Fibroblast of lung (primary cell): ENCODE results near the gene TUSC7. TPM values are rescaled to one million over a fixed set of nuclear protein-coding genes. Genes with fewer than 3 reads are reported as not detected.

Experiments used
- DNase-seq, 2 donors: peaks; one replicate each; pipeline versions ENCODE4 v3.0.0 to v3.0.0-alpha.2; 2010; ENCODE audit warnings: low read depth in 2 of 2
- H2AFZ ChIP-seq: 2 replicates; pipeline ENCODE4 v1.5.1; 2012; ENCODE audit warnings: low read length, control low read depth, inconsistent platforms
- H3K27ac ChIP-seq: 2 replicates; pipeline ENCODE4 v1.5.1; 2011; ENCODE audit warnings: low read length, control low read depth; ENCODE audit not compliant: insufficient read depth
- H3K27me3 ChIP-seq: 2 replicates; pipeline ENCODE4 v1.5.1; 2011; ENCODE audit warnings: mild to moderate bottlenecking, low read length; ENCODE audit not compliant: control insufficient read depth, insufficient read depth
- H3K36me3 ChIP-seq: 2 replicates; pipeline ENCODE4 v1.5.1; 2011; ENCODE audit warnings: low read length; ENCODE audit not compliant: control insufficient read depth, insufficient read depth
- H3K4me1 ChIP-seq: 2 replicates; pipeline ENCODE4 v1.5.1; 2011; ENCODE audit warnings: low read length; ENCODE audit not compliant: control insufficient read depth, insufficient read depth; ENCODE audit errors: extremely low read depth
- H3K4me2 ChIP-seq: 2 replicates; pipeline ENCODE4 v1.5.1; 2011; ENCODE audit warnings: low read length, control low read depth; ENCODE audit not compliant: insufficient read depth; ENCODE audit errors: extremely low read depth
- H3K4me3 ChIP-seq, 4 experiments: fragments of 200-600 bp in 1 of 4; sonication (generic) in 1 of 4; replicated peaks in 1 of 4; 2 replicates each; pipeline ENCODE4 v1.5.1; 2011 to 2016; ENCODE audit warnings: low read length in 4 of 4, low read depth in 3 of 4, mild to moderate bottlenecking in 3 of 4, control low read depth in 2 of 4, inconsistent platforms in 1 of 4, mixed read lengths in 1 of 4; ENCODE audit not compliant: insufficient read depth in 1 of 4; ENCODE audit errors: control extremely low read depth in 1 of 4
- H3K79me2 ChIP-seq: 2 replicates; pipeline ENCODE4 v1.5.1; 2012; ENCODE audit warnings: mild to moderate bottlenecking, low read length, inconsistent platforms; ENCODE audit not compliant: control insufficient read depth, insufficient read depth
- H3K9ac ChIP-seq: 2 replicates; pipeline ENCODE4 v1.5.1; 2011; ENCODE audit warnings: mild to moderate bottlenecking, low read length, control low read depth; ENCODE audit not compliant: insufficient read depth
- H3K9me3 ChIP-seq: 2 replicates; pipeline ENCODE4 v1.5.1; 2012; ENCODE audit warnings: low read depth, low read length; ENCODE audit not compliant: control insufficient read depth, insufficient read depth
- H4K20me1 ChIP-seq: 2 replicates; pipeline ENCODE4 v1.5.1; 2011; ENCODE audit warnings: low read length; ENCODE audit not compliant: control insufficient read depth, insufficient read depth; ENCODE audit errors: extremely low read depth
- EZH2 ChIP-seq: IDR thresholded peaks from 2 replicates; pipeline ENCODE4 v1.5.1; 2012; ENCODE audit warnings: low read length, control low read depth, mild to moderate bottlenecking; ENCODE audit errors: missing control alignments
- polyA plus RNA-seq, 2 donors: library from polyadenylated mRNA; depleted of rRNA in 1 of 2; stranded (reverse) in 1 of 2; unstranded in 1 of 2; fragments of >200 nt; gene quantifications; 2 replicates each; pipeline ENCODE4 v1.2.1, GENCODE V29; 2011 to 2012; ENCODE audit warnings: missing spikeins in 1 of 2
- total RNA-seq: library from RNA; depleted of rRNA; stranded (reverse); fragments of >200 nt; gene quantifications from 2 replicates; pipeline ENCODE4 v1.2.1, GENCODE V29; 2014
- TF ChIP-seq, protein P1 (sequence below), 2 donors: IDR thresholded peaks in 1 of 2; conservative IDR thresholded peaks in 1 of 2; 1 replicate in 1 of 2; 2 replicates in 1 of 2; pipeline ENCODE4 v1.5.1; 2011 to 2012; ENCODE audit warnings: low read length in 2 of 2, control low read depth in 1 of 2, inconsistent platforms in 1 of 2, low read depth in 1 of 2, mild to moderate bottlenecking in 1 of 2

Gene TUSC7
- total and polyA plus RNA-seq, 2 donors (not counting 1 experiment from before 2014, with no cell fraction given): not detected

DNA sequence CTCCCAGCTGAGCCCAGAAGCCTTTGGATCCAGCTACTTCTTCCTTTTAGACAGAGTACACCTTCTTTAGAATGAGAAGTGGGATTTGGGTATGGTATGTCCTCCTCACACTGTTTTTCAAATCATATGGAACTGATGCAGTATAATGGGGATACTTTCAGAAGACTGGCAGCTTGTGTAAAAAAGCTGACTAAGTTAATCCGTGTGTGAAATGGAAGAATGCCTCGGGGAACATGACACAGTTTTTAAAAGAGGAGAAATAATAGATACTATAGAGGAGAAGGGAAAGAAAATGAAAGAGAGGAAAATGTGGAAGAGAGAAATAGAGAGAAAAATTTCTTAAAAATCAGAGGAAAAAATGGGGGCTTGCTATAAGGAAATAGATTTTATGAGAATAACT, 47.7 kb downstream of the TUSC7 start:
- no peaks in the 10 kb centered on the region for H3K27me3 ChIP-seq
- no peaks in the 10 kb centered on the region for H3K36me3 ChIP-seq
- no peak overlapping the region for H3K27ac ChIP-seq
- TF ChIP-seq, protein P1, sequence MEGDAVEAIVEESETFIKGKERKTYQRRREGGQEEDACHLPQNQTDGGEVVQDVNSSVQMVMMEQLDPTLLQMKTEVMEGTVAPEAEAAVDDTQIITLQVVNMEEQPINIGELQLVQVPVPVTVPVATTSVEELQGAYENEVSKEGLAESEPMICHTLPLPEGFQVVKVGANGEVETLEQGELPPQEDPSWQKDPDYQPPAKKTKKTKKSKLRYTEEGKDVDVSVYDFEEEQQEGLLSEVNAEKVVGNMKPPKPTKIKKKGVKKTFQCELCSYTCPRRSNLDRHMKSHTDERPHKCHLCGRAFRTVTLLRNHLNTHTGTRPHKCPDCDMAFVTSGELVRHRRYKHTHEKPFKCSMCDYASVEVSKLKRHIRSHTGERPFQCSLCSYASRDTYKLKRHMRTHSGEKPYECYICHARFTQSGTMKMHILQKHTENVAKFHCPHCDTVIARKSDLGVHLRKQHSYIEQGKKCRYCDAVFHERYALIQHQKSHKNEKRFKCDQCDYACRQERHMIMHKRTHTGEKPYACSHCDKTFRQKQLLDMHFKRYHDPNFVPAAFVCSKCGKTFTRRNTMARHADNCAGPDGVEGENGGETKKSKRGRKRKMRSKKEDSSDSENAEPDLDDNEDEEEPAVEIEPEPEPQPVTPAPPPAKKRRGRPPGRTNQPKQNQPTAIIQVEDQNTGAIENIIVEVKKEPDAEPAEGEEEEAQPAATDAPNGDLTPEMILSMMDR (conservative IDR thresholded peaks at IDR 0.05 in 1 of 2, IDR thresholded peaks at IDR 0.05 in 1 of 2; ENCODE audit: low read depth in 1 of 2, low read length in 2 of 2): no peak
- TF ChIP-seq EZH2: no peak
- H3K9ac ChIP-seq: no peak overlapping the region
- H3K4me1 ChIP-seq: no peaks in the 10 kb centered on the region
- no peak for DNase-seq
- no peak overlapping the region for H2AFZ ChIP-seq
- H3K4me2 ChIP-seq: no peak overlapping the region
- H3K9me3 ChIP-seq: no peaks in the 10 kb centered on the region
- no peaks in the 10 kb centered on the region for H4K20me1 ChIP-seq
- no peak overlapping the region for H3K4me3 ChIP-seq
- H3K79me2 ChIP-seq: no peaks in the 10 kb centered on the region

DNA sequence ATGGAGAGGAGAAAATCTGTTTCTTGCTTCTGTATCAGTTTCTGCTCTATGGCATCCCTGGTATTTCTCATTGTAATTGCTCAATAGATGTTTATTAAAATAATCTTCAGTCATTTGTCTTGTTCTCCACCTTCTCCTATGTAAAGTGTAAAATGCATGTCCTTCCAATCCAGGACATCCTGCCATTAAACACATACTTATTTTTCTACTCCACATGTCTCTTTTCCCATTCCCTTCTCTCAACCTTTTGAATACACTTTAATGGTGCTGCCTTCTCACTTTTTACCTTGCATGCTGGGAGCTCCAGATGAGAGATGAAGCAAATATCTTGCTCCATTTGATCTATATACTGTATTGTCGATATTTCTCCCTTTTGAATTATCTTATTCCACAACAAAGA, 49.7 kb downstream of the TUSC7 start:
- DNase-seq: no peak
- H2AFZ ChIP-seq: no peak overlapping the region
- H3K4me3 ChIP-seq: no peak overlapping the region
- no peaks in the 10 kb centered on the region for H3K4me1 ChIP-seq
- no peaks in the 10 kb centered on the region for H3K36me3 ChIP-seq
- no peaks in the 10 kb centered on the region for H3K9me3 ChIP-seq
- TF ChIP-seq EZH2: no peak
- TF ChIP-seq, protein P1 (conservative IDR thresholded peaks at IDR 0.05 in 1 of 2, IDR thresholded peaks at IDR 0.05 in 1 of 2; ENCODE audit: low read depth in 1 of 2, low read length in 2 of 2): no peak
- H3K27me3 ChIP-seq: no peaks in the 10 kb centered on the region
- no peak overlapping the region for H3K27ac ChIP-seq
- H3K4me2 ChIP-seq: no peak overlapping the region
- no peaks in the 10 kb centered on the region for H4K20me1 ChIP-seq
- no peaks in the 10 kb centered on the region for H3K79me2 ChIP-seq
- no peak overlapping the region for H3K9ac ChIP-seq
